Breast epithelium (tissue), 3 donors: ENCODE measurements around the gene POF1B.

Source experiments
- CTCF ChIP-seq, 3 donors: fragments of 450-650 bp; IDR thresholded peaks; one replicate each; pipeline ENCODE4 v1.5.1; 2016 to 2017; ENCODE audit warnings: antibody characterized with exemption in 3 of 3, mild to moderate bottlenecking in 3 of 3, moderate library complexity in 3 of 3
- POLR2A ChIP-seq: fragments of 450-650 bp; IDR thresholded peaks from one replicate; pipeline ENCODE4 v1.6.1; 2016; ENCODE audit warnings: antibody characterized with exemption, mild to moderate bottlenecking, moderate library complexity
- POLR2AphosphoS5 ChIP-seq, 3 donors: sonication (generic); formaldehyde crosslinking; IDR thresholded peaks; one replicate each; pipeline ENCODE4 v1.6.1; 2017; ENCODE audit warnings: antibody characterized with exemption in 3 of 3

GRCh38 chrX:85391185-85391877 lies 11.9 kb upstream of the POF1B start:
- no peak for TF ChIP-seq CTCF (IDR thresholded peaks at IDR 0.05)
- no peak for TF ChIP-seq POLR2A
- TF ChIP-seq POLR2AphosphoS5 (IDR thresholded peaks at IDR 0.05), result no peak
